DMS 273 treated with DMSO at 0.1 percent for 48 hours (cell line): ENCODE results near the gene CRYBA1.

ENCODE experiments used
- DNase-seq: peaks from one replicate; lab custom pipeline; 2025; lab: John Stamatoyannopoulos, UW

The CRYBA1 gene

GRCh38 chr17:29283496-29283895 lies 36.8 kb downstream of the CRYBA1 start:
- no peak for DNase-seq

DNA sequence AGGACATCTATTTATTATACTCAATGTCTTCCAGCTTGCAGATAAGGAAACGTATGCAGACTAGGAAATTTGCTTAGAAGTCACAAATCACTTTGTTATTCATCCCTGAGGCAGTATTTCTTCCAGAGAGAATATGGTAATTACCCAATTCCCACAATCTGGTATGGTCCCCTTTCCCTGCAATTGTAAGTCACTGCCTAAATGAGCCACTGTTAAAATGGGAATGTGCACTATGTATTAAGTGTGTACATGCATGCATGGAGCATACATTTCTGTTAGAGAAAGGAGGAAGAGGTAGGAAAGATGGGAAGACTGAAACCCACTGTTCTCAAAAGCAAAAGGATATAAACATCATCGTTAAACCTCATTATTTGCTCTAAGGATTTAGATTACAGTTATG lies 37.3 kb downstream of the CRYBA1 start:
- DNase-seq = no peak

DNA sequence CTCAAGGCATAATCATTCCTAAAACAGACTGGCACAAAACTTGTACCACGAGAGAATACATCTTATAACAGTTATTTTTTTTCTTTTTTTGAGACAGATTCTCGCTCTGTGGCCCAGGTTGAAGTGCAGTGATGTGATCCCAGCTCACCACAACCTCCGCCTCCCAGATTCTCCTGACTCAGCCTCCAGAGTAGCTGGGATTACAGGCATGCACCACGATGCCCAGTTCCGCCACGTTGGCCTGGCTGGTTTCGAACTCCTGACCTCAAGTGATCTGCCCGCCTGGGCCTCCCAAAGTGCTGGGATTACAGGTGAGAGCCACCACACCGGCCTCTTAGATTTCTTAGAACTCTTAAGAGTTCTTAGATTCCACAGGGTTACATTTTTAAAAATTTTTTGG lies 43.2 kb downstream of the CRYBA1 start:
- DNase-seq = no peak

GRCh38 chr17:29291163-29291752 lies 44.6 kb downstream of the CRYBA1 start:
- DNase-seq = peak; percentile 36

DNA sequence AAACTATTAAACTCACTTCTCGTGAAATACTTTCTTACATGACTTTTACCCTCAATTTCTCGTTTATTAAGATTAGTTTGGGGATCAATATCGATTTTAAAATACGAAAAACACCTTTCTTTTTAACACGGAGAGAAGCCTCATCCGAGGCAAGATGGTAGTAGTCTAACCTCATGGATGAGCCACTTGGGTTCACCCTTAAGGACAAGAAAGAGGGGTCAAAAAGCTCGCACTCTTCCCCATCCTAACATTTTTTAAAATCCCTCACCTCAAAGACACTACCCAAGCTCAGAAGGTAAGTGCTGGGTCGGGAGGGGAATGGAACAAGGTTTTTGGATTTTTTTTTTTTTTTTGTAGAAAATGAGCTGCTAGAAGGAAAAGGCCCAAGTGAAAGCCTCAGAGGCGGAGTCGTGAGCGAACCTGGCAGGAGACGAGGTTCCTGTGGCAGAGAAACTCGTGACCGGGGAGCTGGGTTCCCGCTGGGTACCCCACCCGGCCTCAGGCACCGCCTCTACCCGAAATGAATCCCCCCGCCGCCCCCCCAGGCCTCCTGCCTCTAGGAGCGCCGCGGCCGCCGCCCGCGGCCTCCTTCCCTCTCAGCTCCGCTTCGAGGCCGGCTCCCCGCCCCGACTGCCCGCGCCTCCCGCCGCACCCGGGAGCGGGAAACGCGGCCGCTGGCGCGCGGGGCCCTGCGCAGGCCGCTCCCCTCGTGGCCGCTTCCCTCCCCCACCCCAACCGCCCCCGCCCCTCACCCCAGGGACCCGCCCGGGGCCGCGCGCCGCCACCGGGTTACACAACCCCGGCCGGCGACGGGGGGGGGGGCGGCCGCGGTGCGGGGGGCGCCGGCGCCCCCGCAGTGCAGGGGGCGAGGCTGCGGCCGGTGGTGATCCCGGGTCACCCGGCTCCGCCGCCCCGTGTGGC lies 45.7 kb downstream of the CRYBA1 start:
- DNase-seq = no peak

- no peak for DNase-seq
Measured at GRCh38 chr17:29292992-29293889, 46.6 kb downstream of the CRYBA1 start.

GRCh38 chr17:29293890-29294579 lies 47.4 kb downstream of the CRYBA1 start, which contains the start of gene NUFIP2:
NUFIP2 (minus strand) TSS chr17:29294148; CDS start chr17:29294059, 89 bp downstream.
- DNase-seq = peak; percentile 96

DNA sequence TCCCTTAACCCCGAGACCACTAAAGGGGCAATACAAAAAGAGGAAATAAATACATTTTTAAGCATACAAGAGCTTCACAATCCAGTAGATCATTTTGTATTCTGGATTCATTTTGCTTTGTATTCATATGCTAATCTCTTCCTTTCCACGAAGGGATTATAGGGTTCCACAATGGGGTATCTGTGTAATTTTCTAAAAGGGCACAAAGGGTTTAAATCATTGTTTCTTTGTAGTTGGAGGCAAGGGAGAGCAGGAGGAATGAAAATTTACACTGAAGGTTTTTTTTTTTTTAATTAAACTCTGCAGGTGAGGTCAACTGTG lies 47.9 kb downstream of the CRYBA1 start:
- no peak for DNase-seq

GRCh38 chr17:29295420-29295819 lies 48.8 kb downstream of the CRYBA1 start:
- no peak for DNase-seq

DNA sequence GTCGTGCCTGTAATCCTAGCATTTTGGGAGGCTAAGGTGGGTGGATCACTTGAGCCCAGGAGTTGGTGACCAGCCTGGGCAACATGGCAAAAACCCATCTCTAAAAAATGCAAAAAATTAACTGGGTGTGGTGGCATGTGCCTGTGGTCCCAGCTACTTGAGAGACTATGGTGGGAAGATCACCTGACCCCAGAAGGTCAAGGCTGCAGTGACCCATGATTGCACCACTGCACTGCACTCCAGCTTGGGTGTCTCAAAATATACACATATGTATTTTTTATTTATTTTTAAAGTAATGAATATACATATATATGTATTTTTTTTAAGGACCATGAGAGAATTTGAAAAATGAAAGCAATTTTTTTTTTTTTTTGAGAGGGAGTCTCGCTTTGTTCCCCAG lies 52.4 kb downstream of the CRYBA1 start:
- no peak for DNase-seq

DNA sequence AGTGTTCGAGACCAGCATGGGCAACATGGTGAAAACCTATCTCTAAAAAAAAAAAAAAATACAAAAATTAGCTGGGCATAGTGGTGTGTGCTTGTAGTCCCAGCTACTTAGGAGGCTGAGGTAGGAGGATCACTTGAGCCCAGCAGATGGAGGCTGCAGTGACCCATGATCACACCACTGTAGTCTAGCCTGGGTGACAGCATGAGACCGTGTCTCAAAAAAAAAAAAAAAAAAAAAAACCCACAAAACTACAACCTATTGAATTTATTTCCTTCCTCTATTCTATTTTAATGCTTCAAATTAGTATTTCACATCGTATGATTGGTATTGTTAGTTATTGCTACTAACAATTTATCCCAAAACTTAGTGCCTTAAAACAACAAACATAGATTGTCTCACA lies 56.7 kb downstream of the CRYBA1 start:
- DNase-seq = no peak
